Measurements from ENCODE around the gene EIF5B.

The EIF5B gene

DNA sequence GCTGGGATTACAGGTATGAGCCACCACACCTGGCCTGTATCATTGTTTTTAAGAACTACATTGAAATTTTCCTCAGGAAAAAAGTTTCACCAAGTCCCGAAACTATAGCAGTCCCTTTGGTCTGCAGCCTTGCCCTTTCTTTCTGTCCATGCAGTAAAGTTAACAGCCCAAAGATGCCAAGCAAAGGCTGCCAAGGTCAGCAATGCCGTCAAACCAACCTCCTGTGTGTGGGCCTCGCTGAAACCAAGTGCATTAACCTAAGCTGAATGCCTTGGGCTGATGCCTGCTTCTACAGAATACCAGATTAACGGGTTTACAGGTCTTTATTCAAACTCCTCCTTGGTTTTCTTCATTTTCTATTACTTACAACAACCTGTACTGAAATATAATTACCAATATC, 73.1 kb downstream of the EIF5B start:
- DNase-seq (ENCODE audit: low read depth, low spot score) = no peak

GRCh38 chr2:99414566-99414965, 77.4 kb downstream of the EIF5B start:
- DNase-seq (ENCODE audit: low read depth, low spot score) = no peak

DNA sequence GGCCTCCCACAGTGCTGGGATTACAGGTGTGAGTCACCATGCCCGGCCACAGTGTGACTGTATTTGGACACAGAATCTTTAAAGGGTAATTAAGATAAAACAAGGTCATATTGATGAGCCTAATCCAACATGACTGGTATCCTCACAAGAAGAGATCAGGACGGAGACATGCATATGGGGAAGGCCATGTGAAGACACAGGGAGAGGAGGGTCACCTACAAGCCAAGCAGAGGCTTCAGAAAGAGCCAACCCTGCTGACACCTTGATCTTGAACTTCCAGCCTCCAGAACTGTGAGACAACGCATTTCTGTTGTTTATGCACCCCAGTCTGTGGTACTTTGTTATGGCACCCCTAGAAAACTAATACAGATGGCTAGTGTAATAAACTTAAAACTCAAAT, 80.2 kb downstream of the EIF5B start:
- no peak for DNase-seq (ENCODE audit: low read depth, low spot score)

- no peak for DNase-seq (ENCODE audit: low read depth, low spot score)
Observed at GRCh38 chr2:99420031-99420430, 82.8 kb downstream of the EIF5B start.

DNA sequence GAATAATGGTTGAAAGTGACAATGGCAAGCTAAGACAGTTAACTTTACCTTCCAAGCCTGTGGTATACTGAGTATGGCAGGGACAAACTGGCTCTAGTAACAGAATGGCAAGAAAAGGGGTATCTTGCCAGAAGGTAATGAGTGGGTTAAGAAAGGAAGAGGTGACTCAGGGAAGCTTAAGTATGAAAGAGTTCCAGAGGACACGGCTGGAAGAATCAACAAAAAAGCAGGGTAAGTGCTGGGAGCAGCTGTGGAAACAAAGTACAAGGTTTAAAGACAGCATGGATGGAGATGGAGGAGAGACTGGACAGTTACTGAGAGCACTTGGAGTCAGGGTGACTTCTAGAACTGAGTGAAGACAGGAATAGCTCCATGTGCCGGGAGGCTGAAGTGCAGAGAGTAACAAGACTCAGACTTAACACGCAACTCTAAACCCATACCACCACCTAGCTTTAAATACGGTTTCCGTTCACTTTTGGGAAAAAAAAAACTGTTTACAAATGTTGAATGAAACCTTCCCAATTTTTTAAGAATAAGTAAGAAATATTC, 83.6 kb downstream of the EIF5B start:
- DNase-seq (ENCODE audit: low read depth, low spot score) = no peak

GRCh38 chr2:99421469-99421868, 84.3 kb downstream of the EIF5B start:
- DNase-seq (ENCODE audit: low read depth, low spot score) = no peak

- no peak for DNase-seq (ENCODE audit: low read depth, low spot score)
Observed at GRCh38 chr2:99422599-99422998, 85.4 kb downstream of the EIF5B start.

DNA sequence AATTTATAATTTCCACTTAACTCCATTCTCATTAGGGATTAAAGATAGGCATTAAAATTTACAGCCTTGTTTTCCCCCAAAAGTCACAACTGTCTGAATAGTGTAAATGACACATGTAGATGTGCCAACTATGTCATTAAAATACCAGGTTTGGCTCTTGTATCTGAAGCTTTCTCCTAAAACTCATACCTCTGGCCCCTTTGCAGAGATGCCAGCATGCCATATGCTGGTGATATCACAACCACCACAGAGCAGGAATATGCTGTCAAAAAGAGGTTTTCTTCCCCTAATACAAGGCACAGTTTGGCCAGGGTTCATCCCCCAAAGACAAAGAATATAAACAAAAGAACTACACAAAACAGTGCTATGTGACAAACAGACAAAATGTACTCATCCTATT, 87.2 kb downstream of the EIF5B start:
- DNase-seq (ENCODE audit: low read depth, low spot score) = no peak

- no peak for DNase-seq (ENCODE audit: low read depth, low spot score)
Observed at GRCh38 chr2:99425022-99425421, 87.8 kb downstream of the EIF5B start.

DNA sequence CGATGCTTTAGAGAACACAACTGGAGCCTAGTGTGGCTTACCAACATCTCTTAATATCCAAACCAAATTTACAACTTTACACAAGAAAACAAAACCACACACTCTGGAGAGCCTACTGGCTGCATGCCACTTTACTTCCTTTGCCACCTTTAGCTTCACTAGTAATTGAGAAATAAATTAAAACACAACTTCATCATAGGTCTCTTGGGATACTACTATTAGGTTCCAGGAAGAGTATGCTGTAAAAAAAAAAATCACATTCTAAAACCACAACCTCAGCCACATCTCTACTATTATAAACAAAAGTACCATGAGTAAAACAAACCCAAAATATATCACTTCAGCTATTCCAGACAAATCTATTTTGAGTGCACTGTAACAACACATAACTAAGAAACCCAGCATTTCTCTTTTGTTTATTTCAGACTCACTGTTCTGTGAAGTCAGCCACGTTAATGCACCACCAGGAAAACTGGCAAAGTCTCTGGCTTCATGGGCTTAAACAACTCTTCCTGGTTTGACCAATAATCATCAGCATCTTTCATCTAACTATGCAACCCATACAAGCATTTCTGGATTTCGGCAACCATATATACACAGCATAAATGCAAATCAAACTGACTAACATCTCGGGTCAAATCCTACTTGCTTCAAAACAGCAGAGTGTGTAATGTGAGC, 93.6 kb downstream of the EIF5B start:
- no peak for DNase-seq (ENCODE audit: low read depth, low spot score)

- DNase-seq (ENCODE audit: low read depth, low spot score) = no peak
Observed at GRCh38 chr2:99431587-99432275, 94.5 kb downstream of the EIF5B start.

GRCh38 chr2:99433340-99433739, 96.2 kb downstream of the EIF5B start:
- DNase-seq (ENCODE audit: low read depth, low spot score) = no peak

DNA sequence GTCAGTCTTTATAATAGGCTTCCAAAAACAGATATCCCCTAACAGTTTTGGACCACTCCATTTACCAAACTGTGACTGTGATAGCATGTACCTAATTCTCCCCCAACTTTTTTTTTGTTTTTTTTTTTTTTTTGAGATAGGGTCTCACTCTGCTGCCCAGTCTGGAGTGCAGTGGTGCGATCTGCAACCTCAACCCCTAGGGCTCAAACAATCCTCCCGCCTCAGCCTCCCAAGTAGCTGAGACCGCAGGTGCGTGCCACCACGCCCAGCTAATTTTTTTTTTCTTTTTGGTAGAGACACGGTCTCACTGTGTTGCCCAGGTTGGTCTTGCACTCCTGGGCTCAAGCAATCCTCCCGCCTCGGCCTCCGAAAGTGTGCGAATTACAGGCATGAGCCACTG, 99.7 kb downstream of the EIF5B start:
- no peak for DNase-seq (ENCODE audit: low read depth, low spot score)

DNA sequence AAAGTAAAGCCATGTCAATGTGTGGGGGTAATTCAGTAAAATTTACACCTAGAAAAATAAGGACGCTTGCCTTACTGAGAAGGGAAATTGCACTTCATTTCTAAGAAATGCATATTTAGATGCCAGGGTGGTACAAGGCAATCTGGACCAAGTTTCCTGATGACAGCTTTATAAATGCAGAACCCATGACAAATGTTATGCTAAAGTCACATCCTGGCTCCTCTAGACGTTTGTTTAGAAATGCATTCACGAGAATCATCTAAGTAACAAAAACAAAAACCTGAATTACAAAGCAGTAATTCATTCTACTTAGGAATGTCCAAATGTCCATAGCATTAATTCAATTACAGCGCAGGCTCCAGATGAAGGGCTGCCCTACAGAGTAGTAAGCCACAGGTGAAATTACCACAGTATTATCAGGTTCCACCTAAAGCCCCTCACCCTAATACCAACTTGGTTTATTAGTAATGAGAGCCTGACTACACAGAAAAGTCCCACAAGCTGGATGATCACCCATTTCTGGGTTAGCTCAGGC, 102.8 kb downstream of the EIF5B start:
- no peak for DNase-seq (ENCODE audit: low read depth, low spot score)

- DNase-seq (ENCODE audit: low read depth, low spot score) = no peak
Observed at GRCh38 chr2:99442837-99443236, 105.6 kb downstream of the EIF5B start.

DNA sequence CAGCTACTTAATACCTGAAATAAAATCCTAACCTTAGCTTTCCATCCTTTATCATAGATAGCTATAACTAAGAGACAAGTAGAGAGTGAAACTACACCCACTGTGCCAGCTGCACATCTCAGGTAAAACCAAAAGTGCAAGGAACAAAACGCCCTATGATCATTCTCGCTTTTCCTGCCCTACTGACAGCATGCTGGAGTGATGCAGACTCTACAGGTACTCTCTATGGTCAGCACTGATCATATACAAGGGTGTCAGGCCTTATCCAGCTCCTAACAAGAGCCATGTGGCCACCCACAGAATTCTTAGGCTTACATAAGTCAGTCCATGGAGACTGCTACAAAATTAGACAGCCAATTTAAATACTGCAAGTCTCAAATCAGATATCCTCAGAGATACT, 107.0 kb downstream of the EIF5B start:
- no peak for DNase-seq (ENCODE audit: low read depth, low spot score)

DNA sequence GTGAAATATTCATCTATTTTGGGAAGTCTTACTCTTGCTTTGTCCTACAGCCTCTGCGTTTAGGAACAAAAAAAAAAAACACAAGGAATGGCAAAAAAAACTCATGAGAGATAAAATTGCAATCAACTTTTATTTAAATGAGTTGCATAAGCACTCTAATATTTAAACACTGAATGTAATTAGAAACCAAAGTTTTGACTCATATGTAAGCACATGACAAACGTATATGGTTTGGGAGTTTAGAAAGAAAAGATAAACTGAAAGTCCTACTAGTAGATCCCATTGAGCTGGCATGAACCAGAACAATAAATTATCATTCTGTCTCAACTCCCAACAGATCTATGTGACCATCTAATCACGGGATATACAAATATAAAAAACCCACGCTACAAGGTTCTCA, 107.9 kb downstream of the EIF5B start:
- DNase-seq (ENCODE audit: low read depth, low spot score) = no peak

- no peak for DNase-seq (ENCODE audit: low read depth, low spot score)
Observed at GRCh38 chr2:99448556-99448955, 111.4 kb downstream of the EIF5B start.

- no peak for DNase-seq (ENCODE audit: low read depth, low spot score)
Observed at GRCh38 chr2:99450199-99450598, 113.0 kb downstream of the EIF5B start.
